ENCODE measurements around the gene RENBP. TPM values are rescaled to one million over a fixed set of nuclear protein-coding genes. Genes with fewer than 3 reads are reported as not detected.

Gene RENBP
- total and polyA plus RNA-seq, 9 of the 15 experiments (the other 6 are each of a cell fraction or from before 2014, with no cell fraction given): 0.07 to 14.8 (median 10.6) TPM; not detected in 1

DNA sequence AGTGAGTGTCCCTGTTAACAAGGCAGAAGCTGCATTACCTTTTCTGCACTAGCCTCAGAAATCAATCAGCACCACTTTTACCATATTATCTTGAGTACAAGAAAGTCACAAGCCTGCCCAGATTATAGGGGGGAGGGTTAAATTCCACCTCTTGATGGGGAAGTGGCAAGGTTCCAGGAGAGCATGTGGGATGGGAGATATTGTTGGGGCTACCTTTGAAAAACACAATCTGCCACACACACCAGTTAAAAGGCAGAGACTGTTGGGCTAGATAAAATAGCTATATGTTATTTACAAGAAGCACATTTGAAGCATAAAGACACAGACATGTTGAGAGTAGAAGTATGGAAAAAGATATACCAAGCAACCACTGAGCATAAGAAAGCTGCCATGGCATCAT is 46.5 kb downstream of the RENBP start (continued):
- TF ChIP-seq KAT8 (IDR thresholded peaks at IDR 0.05; ENCODE audit: low read depth): no peak
- peak; percentile 58; the same call in 1 of the 2 replicates for TF ChIP-seq EP400 (IDR thresholded peaks at IDR 0.05)
- 0 out of 2 replicates have a peak, but pooled peaks have one; percentile 61 for TF ChIP-seq HLTF (IDR thresholded peaks at IDR 0.05)
- TF ChIP-seq ETV6 (IDR thresholded peaks at IDR 0.05; ENCODE audit: borderline replicate concordance in 1 of 2, low read depth in 2 of 2, low read length in 1 of 2): peak in 1 of 2 experiments; percentile 86; a peak in 1 of 4 replicates
- TF ChIP-seq ETV6 (CRISPR knock-in tag; IDR thresholded peaks at IDR 0.05; ENCODE audit: borderline replicate concordance): no peak
- no peak for TF ChIP-seq ZNF224 (CRISPR knock-in tag; IDR thresholded peaks at IDR 0.05)
- peak; percentile 98 for TF ChIP-seq FOXM1 (IDR thresholded peaks at IDR 0.05; ENCODE audit: low read depth)
- TF ChIP-seq FOXM1 (CRISPR knock-in tag; IDR thresholded peaks at IDR 0.05; ENCODE audit: low read depth): no peak
- peak; percentile 40; the same call in 1 of the 2 replicates for TF ChIP-seq NR2C1 (IDR thresholded peaks at IDR 0.05)
- peak; percentile 53; the same call in 1 of the 2 replicates for TF ChIP-seq NR2C1 (tag; IDR thresholded peaks at IDR 0.05)
- peak; percentile 86 for TF ChIP-seq BCOR (IDR thresholded peaks at IDR 0.05)
- peak; percentile 99 for TF ChIP-seq ARID1B (IDR thresholded peaks at IDR 0.05)
- TF ChIP-seq DNMT1 (IDR thresholded peaks at IDR 0.05): no peak
- peak in 1 of 2 experiments; percentile 82; a peak in 1 of 4 replicates for TF ChIP-seq NONO (IDR thresholded peaks at IDR 0.05; ENCODE audit: low read depth in 2 of 2, low read length in 1 of 2)
- peak; percentile 19 for TF ChIP-seq TAF1 (IDR thresholded peaks at IDR 0.05; ENCODE audit: control insufficient read depth, extremely low read depth, insufficient read depth, low read length, severe bottlenecking)
- TF ChIP-seq ZFP36 (IDR thresholded peaks at IDR 0.05; ENCODE audit: low read depth, low read length, partially characterized antibody): no peak
- TF ChIP-seq ZNF24 (IDR thresholded peaks at IDR 0.05): peak; percentile 39; the same call in 1 of the 2 replicates
- TF ChIP-seq, protein P1, sequence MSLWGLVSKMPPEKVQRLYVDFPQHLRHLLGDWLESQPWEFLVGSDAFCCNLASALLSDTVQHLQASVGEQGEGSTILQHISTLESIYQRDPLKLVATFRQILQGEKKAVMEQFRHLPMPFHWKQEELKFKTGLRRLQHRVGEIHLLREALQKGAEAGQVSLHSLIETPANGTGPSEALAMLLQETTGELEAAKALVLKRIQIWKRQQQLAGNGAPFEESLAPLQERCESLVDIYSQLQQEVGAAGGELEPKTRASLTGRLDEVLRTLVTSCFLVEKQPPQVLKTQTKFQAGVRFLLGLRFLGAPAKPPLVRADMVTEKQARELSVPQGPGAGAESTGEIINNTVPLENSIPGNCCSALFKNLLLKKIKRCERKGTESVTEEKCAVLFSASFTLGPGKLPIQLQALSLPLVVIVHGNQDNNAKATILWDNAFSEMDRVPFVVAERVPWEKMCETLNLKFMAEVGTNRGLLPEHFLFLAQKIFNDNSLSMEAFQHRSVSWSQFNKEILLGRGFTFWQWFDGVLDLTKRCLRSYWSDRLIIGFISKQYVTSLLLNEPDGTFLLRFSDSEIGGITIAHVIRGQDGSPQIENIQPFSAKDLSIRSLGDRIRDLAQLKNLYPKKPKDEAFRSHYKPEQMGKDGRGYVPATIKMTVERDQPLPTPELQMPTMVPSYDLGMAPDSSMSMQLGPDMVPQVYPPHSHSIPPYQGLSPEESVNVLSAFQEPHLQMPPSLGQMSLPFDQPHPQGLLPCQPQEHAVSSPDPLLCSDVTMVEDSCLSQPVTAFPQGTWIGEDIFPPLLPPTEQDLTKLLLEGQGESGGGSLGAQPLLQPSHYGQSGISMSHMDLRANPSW (CRISPR knock-in tag; IDR thresholded peaks at IDR 0.05): no peak
- TF ChIP-seq, protein P2, sequence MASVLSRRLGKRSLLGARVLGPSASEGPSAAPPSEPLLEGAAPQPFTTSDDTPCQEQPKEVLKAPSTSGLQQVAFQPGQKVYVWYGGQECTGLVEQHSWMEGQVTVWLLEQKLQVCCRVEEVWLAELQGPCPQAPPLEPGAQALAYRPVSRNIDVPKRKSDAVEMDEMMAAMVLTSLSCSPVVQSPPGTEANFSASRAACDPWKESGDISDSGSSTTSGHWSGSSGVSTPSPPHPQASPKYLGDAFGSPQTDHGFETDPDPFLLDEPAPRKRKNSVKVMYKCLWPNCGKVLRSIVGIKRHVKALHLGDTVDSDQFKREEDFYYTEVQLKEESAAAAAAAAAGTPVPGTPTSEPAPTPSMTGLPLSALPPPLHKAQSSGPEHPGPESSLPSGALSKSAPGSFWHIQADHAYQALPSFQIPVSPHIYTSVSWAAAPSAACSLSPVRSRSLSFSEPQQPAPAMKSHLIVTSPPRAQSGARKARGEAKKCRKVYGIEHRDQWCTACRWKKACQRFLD (CRISPR knock-in tag; IDR thresholded peaks at IDR 0.05): peak; percentile 84
- 0 out of 2 replicates have a peak, but pooled peaks have one; percentile 77 for TF ChIP-seq NFATC3 (IDR thresholded peaks at IDR 0.05)
- TF ChIP-seq CTBP1 (IDR thresholded peaks at IDR 0.05; ENCODE audit: borderline replicate concordance): peak; percentile 65; the same call in 1 of the 2 replicates
- TF ChIP-seq CBFA2T3 (IDR thresholded peaks at IDR 0.05): peak; percentile 100
- TF ChIP-seq SMAD3 (CRISPR knock-in tag; conservative IDR thresholded peaks at IDR 0.05): peak; percentile 78; the same call in 1 of the 2 replicates
- TF ChIP-seq ZEB2 (IDR thresholded peaks at IDR 0.05): peak; percentile 29; the same call in 1 of the 2 replicates
- no peak for TF ChIP-seq CBX5 (IDR thresholded peaks at IDR 0.05; ENCODE audit: borderline replicate concordance, low read depth)
- TF ChIP-seq THRAP3 (IDR thresholded peaks at IDR 0.05; ENCODE audit: borderline replicate concordance): no peak
- TF ChIP-seq SMARCE1 (IDR thresholded peaks at IDR 0.05): peak; percentile 95
